GM19467 (cell line): ENCODE data around the gene ACSS1.

Experiments
- ATAC-seq: cut with Tn5 transposase; IDR thresholded peaks from one replicate; pipeline ENCODE4 v1.9.1; 2021; ENCODE audit warnings: mild to moderate bottlenecking, moderate library complexity; ENCODE audit not compliant: unreplicated experiment

Gene ACSS1

GRCh38 chr20:24961384-24962181, 96.4 kb downstream of the ACSS1 start:
- no peak for ATAC-seq

- ATAC-seq: no peak
Observed at GRCh38 chr20:24960861-24961260, 97.1 kb downstream of the ACSS1 start.

GRCh38 chr20:24960302-24960801, 97.6 kb downstream of the ACSS1 start:
- no peak for ATAC-seq

GRCh38 chr20:24959591-24960301, 98.2 kb downstream of the ACSS1 start:
- no peak for ATAC-seq

DNA sequence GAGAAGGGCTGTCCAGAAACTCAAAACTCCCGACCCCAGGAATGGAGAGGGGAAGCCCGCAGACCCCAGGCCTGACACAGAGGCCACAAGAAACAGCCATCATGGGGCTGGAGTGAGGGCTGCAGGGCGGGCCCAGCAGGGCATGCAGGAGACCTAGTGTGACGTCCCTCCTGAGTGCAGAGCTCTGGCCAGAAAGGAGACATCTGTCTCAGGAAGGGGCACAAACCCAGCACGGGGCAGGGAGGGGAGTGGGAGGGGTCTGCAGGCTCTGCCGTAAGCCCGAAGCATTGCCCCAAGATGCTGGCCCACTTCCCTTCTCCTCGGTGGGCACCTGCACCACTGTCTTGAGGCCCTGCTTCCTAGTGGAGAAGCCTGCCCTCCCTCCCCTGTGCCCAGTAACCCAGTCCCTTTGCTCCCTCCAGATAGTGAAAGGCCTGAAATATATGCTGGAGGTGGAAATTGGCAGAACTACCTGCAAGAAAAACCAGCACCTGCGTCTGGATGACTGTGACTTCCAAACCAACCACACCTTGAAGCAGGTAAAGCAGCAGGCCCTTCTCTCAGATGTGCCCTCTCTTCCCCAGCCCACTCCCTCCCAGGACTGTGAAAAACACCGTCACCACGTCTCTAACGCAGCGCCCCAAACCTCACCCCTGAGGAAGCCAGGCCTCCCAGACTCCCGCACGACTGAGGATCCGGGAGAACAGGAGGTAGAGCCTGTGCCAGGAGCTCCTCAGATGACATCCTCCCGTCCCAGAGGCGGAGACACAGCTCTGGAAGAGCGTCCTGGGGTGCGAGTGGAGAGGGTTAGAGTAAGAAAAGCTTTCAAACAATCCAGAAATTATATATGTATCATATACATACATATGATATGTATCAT, 99.2 kb downstream of the ACSS1 start:
- ATAC-seq: no peak

- no peak for ATAC-seq
Observed at GRCh38 chr20:24957326-24958016, 100.5 kb downstream of the ACSS1 start.
